C4-2B (cell line): ENCODE results near the gene LCN10.

Source experiments
- H3K27ac ChIP-seq: fragments of 450-650 bp; 2 replicates; pipeline ENCODE4 v1.5.1; 2017
- CTCF ChIP-seq: fragments of 450-650 bp; conservative IDR thresholded peaks from 2 replicates; pipeline ENCODE4 v1.5.1; 2017; ENCODE audit warnings: mild to moderate bottlenecking
- ZFX ChIP-seq: fragments of 450-650 bp; IDR thresholded peaks from 2 replicates; pipeline ENCODE4 v1.6.1; 2017

LCN10 gene

GRCh38 chr9:136754626-136755301 is 12.0 kb upstream of the LCN10 start:
- no peak for TF ChIP-seq ZFX
- no peak for TF ChIP-seq CTCF
- no peak overlapping the region for H3K27ac ChIP-seq

GRCh38 chr9:136754059-136754572 is 11.4 kb upstream of the LCN10 start:
- H3K27ac ChIP-seq: no peak overlapping the region
- TF ChIP-seq CTCF (no peak), ZFX (no peak)

- no peak for TF ChIP-seq CTCF
- no peak for TF ChIP-seq ZFX
- H3K27ac ChIP-seq: no peak overlapping the region
Measured at GRCh38 chr9:136753371-136754058, 10.8 kb upstream of the LCN10 start.

GRCh38 chr9:136751814-136752213 is 9.1 kb upstream of the LCN10 start:
- TF ChIP-seq ZFX (no peak), CTCF (no peak)
- H3K27ac ChIP-seq: no peak overlapping the region

GRCh38 chr9:136751244-136751643 is 8.5 kb upstream of the LCN10 start:
- H3K27ac ChIP-seq: no peak overlapping the region
- TF ChIP-seq ZFX: no peak
- no peak for TF ChIP-seq CTCF

GRCh38 chr9:136750526-136750925 is 7.8 kb upstream of the LCN10 start:
- no peak overlapping the region for H3K27ac ChIP-seq

More at GRCh38 chr9:136750526-136750925, 7.8 kb upstream of the LCN10 start:
- TF ChIP-seq ZFX (no peak), CTCF (no peak)
